ENCODE measurements around the gene CFB.
"Not testable (repeated sequence)": the region's sequence is repeated elsewhere in the genome, so short reads cannot be mapped to it uniquely, and the experiment has no call there.

DNA sequence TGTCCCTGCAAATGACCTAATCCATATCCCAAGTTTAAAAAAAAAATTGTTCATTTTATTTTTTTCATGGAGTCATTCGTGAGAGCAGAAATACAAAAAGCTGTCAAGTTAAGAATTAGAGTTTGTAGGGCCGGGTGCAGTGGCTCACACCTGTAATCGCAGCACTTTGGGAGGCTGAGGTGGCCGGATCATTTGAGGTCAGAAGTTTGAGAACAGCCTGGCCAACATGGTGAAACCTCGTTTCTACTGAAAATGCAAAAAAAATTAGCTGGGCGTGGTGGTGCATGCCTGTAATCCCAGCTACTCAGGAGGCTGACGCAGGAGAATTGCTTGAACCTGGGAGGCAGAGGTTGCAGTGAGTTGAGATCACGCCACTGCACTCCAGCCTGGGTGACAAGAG is 39.2 kb upstream of the CFB start:
- TF ChIP-seq, protein P1, sequence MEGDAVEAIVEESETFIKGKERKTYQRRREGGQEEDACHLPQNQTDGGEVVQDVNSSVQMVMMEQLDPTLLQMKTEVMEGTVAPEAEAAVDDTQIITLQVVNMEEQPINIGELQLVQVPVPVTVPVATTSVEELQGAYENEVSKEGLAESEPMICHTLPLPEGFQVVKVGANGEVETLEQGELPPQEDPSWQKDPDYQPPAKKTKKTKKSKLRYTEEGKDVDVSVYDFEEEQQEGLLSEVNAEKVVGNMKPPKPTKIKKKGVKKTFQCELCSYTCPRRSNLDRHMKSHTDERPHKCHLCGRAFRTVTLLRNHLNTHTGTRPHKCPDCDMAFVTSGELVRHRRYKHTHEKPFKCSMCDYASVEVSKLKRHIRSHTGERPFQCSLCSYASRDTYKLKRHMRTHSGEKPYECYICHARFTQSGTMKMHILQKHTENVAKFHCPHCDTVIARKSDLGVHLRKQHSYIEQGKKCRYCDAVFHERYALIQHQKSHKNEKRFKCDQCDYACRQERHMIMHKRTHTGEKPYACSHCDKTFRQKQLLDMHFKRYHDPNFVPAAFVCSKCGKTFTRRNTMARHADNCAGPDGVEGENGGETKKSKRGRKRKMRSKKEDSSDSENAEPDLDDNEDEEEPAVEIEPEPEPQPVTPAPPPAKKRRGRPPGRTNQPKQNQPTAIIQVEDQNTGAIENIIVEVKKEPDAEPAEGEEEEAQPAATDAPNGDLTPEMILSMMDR (IDR thresholded peaks at IDR 0.05) = not testable (repeated sequence)
- not testable (repeated sequence) for TF ChIP-seq POLR2A, POLR2AphosphoS5 (IDR thresholded peaks at IDR 0.05)

Measured in prostate gland (tissue), 2 donors.